Measurements from ENCODE around the gene FAM83G. TPM values are rescaled to one million over a fixed set of nuclear protein-coding genes. Genes with fewer than 3 reads are reported as not detected.

Gene FAM83G
- polyA plus RNA-seq, 1 of the 3 experiments (the other 2 are of a cell fraction): 6.5 TPM

DNA sequence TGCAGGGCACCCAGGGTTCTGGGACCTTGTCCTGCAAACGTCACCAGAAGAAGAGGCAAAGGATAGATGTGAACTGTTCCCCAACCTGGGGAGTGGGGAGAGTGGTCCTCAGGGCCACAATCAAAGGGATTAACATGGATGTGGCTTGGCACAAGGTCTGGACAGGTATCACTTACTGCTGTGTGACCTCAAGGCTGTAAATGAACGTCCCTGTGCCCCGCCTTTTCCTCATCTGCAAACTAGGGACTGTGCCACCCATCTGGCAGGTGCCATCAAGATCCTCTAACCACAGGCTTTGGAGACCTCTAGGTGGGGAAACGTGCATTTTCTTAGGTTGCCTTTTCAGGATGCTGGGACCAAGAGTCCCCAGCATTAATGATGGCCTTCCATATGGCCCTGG lies 27.5 kb downstream of the FAM83G start:
- H3K27ac ChIP-seq (ENCODE audit: low read depth in 2 of 2, low read length in 1 of 2): no peak overlapping the region

More for the DNA sequence above, 27.5 kb downstream of the FAM83G start:
- H3K9me3 ChIP-seq: no peaks in the 10 kb centered on the region
- H3F3A ChIP-seq (replicated peaks; ENCODE audit: insufficient read depth): no peaks in the 10 kb centered on the region
- no peaks in the 10 kb centered on the region for H3K9me2 ChIP-seq
- WGBS (ENCODE audit: low lambda C conversion rate): 97% methylated on average over 4 of the region's 4 CpGs
- CTCF ChIA-PET: interaction anchor here (0.6 to 5.7 kb wide), 2 partner anchors 16 to 24 kb away, joined by 3 to 34 read pairs; no protein-coding TSS in a partner anchor
- H3K4me1 ChIP-seq (ENCODE audit: control insufficient read depth in 1 of 2, insufficient read depth in 2 of 2, low read depth in 1 of 2, low read length in 1 of 2): peaks cover 0 to 6% of the 10 kb centered on the region in 2 experiments; a peak in 3 of 4 replicates
- no peak overlapping the region for H3K9ac ChIP-seq
- no peak overlapping the region for H2AFZ ChIP-seq (ENCODE audit: low read depth)
- H3K79me2 ChIP-seq (ENCODE audit: insufficient read depth): no peaks in the 10 kb centered on the region
- no peaks in the 10 kb centered on the region for H3K27me3 ChIP-seq (ENCODE audit: insufficient read depth)
- POLR2A ChIA-PET: no interaction called here
- no peak overlapping the region for H3K4me3 ChIP-seq (ENCODE audit: low read depth in 2 of 2, low read length in 1 of 2)
- H3K4me2 ChIP-seq: no peak overlapping the region
- no peaks in the 10 kb centered on the region for H4K20me1 ChIP-seq (ENCODE audit: insufficient read depth)
- H3K36me3 ChIP-seq (replicated peaks in 1 of 2; ENCODE audit: control insufficient read depth in 1 of 2, insufficient read depth in 2 of 2, low read length in 1 of 2): peaks cover 0 to 22% of the 10 kb centered on the region in 2 experiments
- no peak for DNase-seq
- TF ChIP-seq NRF1 (IDR thresholded peaks at IDR 0.05; ENCODE audit: low read depth, low read length) (no peak), SIN3A (IDR thresholded peaks at IDR 0.05; ENCODE audit: borderline replicate concordance, low read depth, low read length) (no peak), SMC3 (IDR thresholded peaks at IDR 0.05; ENCODE audit: low read depth, low read length) (no peak), TEAD4 (IDR thresholded peaks at IDR 0.05; ENCODE audit: borderline replicate concordance, insufficient read depth) (no peak), TAF1 (IDR thresholded peaks at IDR 0.05; ENCODE audit: borderline replicate concordance, low read depth, low read length) (no peak), FOXM1 (IDR thresholded peaks at IDR 0.05; ENCODE audit: low read depth) (no peak), GATA2 (CRISPR knock-in tag; IDR thresholded peaks at IDR 0.05) (no peak), FOXJ3 (CRISPR knock-in tag; IDR thresholded peaks at IDR 0.05) (no peak), ELF1 (IDR thresholded peaks at IDR 0.05) (no peak), RCOR1 (IDR thresholded peaks at IDR 0.05; ENCODE audit: low read length) (no peak), CHD2 (IDR thresholded peaks at IDR 0.05; ENCODE audit: low read length, partially characterized antibody) (no peak), NFIC (IDR thresholded peaks at IDR 0.05; ENCODE audit: borderline replicate concordance) (no peak), MXI1 (IDR thresholded peaks at IDR 0.05; ENCODE audit: low read depth, low read length) (no peak), TCF12 (IDR thresholded peaks at IDR 0.05) (no peak), EZH2phosphoT487 (IDR thresholded peaks at IDR 0.05; ENCODE audit: borderline replicate concordance, low read depth) (no peak)
- TF ChIP-seq, protein P1, sequence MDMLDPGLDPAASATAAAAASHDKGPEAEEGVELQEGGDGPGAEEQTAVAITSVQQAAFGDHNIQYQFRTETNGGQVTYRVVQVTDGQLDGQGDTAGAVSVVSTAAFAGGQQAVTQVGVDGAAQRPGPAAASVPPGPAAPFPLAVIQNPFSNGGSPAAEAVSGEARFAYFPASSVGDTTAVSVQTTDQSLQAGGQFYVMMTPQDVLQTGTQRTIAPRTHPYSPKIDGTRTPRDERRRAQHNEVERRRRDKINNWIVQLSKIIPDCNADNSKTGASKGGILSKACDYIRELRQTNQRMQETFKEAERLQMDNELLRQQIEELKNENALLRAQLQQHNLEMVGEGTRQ (IDR thresholded peaks at IDR 0.05; ENCODE audit: borderline replicate concordance, low read depth, low read length): no peak
- TF ChIP-seq, protein P2, sequence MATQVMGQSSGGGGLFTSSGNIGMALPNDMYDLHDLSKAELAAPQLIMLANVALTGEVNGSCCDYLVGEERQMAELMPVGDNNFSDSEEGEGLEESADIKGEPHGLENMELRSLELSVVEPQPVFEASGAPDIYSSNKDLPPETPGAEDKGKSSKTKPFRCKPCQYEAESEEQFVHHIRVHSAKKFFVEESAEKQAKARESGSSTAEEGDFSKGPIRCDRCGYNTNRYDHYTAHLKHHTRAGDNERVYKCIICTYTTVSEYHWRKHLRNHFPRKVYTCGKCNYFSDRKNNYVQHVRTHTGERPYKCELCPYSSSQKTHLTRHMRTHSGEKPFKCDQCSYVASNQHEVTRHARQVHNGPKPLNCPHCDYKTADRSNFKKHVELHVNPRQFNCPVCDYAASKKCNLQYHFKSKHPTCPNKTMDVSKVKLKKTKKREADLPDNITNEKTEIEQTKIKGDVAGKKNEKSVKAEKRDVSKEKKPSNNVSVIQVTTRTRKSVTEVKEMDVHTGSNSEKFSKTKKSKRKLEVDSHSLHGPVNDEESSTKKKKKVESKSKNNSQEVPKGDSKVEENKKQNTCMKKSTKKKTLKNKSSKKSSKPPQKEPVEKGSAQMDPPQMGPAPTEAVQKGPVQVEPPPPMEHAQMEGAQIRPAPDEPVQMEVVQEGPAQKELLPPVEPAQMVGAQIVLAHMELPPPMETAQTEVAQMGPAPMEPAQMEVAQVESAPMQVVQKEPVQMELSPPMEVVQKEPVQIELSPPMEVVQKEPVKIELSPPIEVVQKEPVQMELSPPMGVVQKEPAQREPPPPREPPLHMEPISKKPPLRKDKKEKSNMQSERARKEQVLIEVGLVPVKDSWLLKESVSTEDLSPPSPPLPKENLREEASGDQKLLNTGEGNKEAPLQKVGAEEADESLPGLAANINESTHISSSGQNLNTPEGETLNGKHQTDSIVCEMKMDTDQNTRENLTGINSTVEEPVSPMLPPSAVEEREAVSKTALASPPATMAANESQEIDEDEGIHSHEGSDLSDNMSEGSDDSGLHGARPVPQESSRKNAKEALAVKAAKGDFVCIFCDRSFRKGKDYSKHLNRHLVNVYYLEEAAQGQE (IDR thresholded peaks at IDR 0.05; ENCODE audit: low read depth, low read length): no peak
- TF ChIP-seq, protein P3, sequence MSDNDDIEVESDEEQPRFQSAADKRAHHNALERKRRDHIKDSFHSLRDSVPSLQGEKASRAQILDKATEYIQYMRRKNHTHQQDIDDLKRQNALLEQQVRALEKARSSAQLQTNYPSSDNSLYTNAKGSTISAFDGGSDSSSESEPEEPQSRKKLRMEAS (IDR thresholded peaks at IDR 0.05; ENCODE audit: low read depth): no peak
- TF ChIP-seq, protein P4, sequence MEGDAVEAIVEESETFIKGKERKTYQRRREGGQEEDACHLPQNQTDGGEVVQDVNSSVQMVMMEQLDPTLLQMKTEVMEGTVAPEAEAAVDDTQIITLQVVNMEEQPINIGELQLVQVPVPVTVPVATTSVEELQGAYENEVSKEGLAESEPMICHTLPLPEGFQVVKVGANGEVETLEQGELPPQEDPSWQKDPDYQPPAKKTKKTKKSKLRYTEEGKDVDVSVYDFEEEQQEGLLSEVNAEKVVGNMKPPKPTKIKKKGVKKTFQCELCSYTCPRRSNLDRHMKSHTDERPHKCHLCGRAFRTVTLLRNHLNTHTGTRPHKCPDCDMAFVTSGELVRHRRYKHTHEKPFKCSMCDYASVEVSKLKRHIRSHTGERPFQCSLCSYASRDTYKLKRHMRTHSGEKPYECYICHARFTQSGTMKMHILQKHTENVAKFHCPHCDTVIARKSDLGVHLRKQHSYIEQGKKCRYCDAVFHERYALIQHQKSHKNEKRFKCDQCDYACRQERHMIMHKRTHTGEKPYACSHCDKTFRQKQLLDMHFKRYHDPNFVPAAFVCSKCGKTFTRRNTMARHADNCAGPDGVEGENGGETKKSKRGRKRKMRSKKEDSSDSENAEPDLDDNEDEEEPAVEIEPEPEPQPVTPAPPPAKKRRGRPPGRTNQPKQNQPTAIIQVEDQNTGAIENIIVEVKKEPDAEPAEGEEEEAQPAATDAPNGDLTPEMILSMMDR (IDR thresholded peaks at IDR 0.05): no peak

All from SK-N-SH (cell line).